Amniotic stem cell (primary cell): ENCODE data around the gene CDK17.
"Not testable (repeated sequence)": the region's sequence is repeated elsewhere in the genome, so short reads cannot be mapped to it uniquely, and the experiment has no call there.

ENCODE experiments used
- DNase-seq: peaks from one replicate; lab custom pipeline; 2025; lab: John Stamatoyannopoulos, UW

The CDK17 gene

DNA sequence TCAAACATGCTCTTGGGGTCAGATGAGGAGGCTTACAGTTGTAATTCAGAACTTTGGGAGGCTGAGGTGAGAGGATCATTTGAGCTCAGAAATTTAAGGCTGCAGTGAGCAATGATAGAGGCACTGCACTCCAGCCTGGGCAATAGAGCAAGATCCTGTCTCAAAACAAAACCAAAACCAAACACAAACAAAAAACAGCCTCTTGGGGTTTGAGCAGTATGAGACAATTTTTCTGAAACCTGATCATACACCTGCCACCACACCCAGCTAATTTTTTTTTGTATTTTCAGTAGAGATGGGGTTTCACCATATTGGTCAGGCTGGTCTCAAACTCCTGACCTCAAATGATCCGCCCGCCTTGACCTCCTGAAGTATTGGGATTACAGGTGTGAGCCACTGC is 17.4 kb upstream of the CDK17 start:
- DNase-seq: not testable (repeated sequence)

DNA sequence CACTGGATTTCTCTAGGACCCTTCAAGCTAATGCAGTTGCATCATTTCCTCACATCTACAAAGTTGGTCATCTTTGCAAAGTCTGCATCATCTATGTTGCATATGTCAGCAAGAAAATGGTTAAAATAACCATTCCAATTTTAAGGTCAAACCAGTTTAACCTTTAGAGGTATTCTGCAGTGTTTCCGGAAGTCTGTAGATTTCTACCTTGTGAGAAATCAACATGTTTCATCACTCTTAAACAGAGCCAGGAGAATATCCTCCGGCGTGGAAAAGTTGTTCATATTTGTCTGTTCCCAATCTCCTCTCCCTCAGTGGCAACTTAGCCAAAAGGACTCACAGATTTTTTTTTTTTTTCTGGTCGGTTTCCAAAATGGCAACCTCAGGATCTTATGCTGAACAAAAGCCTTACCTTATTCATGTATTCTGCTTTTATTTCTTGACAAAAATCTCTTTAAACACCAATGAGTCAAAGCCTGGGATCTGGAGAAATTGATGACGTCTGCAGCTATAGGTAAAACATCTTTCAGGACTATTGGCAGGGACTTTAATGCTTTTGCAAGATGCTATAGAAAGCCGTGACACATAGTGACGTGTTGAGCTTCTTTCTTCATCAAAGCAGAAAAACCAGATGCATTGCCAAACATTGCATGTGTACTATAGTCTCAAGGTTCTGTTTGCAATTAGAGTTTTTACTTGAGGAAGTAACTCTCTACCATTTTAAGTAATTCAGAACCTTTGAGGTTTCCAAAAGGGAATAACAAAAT is 16.0 kb upstream of the CDK17 start:
- DNase-seq: no peak

DNA sequence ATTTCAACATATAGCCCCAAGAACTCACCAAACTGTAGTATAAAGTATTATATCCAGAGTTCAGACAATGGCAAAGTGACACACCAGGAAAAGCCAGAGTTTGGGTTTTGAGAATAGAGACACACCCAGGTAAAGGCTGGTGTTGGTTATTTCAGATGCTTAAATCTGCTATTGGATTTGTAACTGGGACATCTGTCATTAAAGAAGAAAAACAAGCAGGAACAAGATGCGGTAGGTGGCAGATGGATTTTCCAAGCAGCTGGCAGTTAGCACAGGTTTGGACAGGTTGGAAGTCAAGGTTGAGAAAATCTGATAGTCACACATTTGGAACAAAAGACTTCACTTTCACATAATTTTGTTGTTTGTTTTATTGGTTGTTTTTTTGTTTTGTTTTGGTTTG is 14.4 kb upstream of the CDK17 start:
- DNase-seq: no peak

DNA sequence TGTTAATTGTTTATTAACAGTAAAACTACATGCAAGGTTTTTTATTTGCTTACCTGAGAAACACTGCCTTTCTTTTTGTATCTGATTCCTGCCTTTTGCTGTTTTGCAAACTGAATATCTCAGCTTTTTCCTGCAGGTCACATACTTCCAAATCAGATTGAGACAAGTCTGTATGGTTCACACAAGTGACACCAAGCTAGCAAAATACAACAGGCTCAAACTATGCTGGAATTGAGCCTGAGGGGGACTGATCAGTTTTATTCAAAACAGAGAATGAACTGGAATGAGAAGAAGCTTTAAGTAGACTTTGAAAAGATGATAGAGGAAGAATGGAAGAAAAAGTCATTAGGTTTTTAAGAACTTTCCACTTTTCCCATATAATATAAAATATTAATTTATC is 12.2 kb upstream of the CDK17 start:
- no peak for DNase-seq

DNA sequence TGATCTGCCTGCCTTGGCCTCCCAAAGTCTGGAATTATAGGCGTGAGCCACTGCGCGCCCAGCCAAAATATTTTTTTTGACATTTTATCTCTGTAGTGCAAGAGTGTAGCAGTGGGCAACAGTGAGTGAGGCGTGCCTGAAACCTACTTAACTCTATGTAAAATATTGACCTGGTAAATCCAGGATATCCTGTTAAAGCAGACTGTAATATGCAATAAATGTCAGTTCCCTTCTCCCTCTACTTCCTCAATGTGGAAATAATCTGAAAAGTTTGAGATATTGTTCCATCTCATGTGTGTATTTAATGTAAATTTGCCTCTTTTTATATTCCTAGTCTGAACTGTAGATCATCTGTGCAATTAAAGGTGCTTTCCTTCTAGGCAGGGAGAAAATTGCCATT is 9.5 kb upstream of the CDK17 start:
- no peak for DNase-seq

DNA sequence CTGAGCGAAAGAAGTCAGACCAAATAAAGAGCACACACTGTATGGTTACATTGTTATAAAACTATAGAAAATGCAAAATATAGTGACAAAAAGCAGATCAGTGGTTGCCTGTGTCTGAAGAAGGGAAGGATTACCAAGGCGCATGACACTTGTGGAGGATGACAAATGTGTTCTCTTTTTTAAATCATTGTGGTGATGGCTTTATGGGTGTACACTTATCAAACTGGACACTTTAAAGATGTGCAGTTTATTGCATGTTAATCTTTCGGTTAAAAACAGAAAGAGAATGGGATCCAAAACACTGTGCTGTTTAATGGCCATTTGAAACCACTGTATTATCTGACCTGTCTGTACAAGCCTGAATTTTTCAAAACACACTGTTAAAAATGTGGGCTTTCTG is 8.8 kb upstream of the CDK17 start:
- DNase-seq: no peak

DNA sequence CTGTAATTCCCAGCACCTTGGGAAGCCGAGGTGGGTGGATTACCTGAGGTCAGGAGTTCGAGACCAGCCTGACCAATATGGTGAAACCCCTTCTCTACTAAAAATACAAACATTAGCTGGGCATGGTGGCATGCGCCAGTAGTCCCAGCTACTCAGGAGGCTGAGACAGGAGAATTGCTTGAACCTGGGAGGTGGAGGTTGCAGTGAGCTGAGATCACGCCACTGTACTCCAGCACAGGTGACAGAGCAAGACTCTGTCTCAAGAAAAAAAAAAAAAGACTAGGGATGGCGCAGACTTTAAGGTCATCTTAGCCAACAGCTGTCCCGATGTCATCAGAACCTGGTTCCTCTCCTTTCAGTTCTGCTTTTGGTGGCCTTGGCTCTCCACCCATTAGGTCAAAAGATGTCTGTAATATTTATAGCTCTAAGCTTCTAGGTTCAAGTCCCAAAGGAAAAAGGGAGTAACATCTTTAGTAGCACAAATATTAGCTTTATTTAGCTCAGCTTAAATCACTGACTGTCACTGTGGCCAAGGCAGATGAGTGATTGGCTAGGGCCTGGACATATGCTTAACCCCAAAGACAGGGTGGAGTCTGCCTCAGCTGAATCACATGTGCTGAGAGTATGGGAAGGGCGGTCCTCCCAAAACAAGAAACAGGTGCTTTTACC is 7.3 kb upstream of the CDK17 start:
- not testable (repeated sequence) for DNase-seq

DNA sequence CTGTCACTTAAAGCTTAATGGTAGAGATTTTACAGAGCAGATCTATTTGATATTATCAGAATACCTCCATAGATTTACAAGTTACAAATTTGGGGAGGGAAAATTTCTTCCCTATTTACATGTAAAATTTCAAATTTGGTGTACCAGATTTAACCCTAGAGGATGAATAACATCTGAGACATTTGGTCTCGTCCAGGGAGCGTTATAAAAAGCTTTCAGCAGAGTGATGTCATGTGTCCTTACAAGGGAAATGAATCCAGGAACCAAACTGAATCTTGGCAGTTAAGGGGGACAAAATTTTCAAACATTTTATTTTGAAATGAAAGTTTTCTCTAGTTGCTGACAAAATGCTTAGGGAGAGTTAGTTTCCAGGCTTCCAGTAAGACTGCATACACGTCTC is 4.5 kb upstream of the CDK17 start:
- no peak for DNase-seq

DNA sequence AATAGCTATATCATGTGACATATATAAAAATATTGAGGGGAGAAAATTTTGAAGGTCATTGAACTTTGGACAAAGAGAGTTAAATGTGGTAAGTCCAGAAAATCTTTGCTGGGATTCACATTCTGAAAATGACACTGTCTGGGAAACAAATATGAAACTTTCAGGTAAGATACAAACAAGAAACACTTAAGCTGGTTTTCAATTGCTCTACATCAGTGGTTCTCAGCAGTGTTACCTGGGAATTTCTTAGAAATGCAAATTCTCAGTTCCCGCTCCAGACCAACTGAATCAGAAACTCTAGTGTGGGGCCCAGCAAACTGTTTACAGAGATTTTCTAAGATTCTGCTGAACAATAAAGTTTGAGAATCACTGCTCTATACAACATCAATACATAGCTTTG is 3.6 kb upstream of the CDK17 start:
- DNase-seq: no peak

DNA sequence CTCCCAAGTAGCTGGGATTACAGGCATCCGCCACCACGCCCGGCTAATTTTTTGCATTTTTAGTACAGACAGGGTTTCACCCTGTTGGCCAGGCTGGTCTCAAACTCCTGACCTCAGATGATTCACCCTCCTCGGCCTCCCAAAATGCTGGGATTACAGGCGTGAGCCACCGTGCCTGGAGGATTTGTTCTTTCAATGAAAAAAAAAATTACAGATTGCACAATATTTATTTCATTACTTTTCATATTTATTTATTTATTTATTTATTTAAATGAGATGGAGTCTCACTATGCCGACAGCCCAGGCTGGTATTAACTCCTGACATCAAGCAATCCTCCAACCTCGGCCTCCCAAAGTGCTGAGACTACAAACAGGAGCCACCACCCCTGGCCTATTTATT is 2.3 kb upstream of the CDK17 start:
- DNase-seq: not testable (repeated sequence)

DNA sequence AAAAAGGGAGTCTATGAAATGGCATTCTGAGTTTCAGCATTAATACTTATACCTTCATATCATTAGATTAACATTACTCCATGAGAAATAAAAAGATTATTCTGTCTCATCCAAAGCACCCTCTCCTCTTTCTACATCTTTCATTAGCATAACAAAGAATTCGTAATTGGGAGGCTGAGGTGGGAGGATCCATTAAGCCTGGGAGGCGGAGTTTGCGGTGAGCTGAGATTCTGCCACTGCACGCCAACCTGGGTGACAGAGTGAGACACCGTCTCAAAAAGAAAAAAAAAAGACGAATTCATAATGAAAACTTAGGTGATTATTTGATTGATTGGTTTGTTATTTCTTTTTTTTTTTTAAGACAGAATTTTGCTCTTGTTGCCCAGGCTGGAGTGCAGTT is 1.8 kb upstream of the CDK17 start:
- DNase-seq: no peak

DNA sequence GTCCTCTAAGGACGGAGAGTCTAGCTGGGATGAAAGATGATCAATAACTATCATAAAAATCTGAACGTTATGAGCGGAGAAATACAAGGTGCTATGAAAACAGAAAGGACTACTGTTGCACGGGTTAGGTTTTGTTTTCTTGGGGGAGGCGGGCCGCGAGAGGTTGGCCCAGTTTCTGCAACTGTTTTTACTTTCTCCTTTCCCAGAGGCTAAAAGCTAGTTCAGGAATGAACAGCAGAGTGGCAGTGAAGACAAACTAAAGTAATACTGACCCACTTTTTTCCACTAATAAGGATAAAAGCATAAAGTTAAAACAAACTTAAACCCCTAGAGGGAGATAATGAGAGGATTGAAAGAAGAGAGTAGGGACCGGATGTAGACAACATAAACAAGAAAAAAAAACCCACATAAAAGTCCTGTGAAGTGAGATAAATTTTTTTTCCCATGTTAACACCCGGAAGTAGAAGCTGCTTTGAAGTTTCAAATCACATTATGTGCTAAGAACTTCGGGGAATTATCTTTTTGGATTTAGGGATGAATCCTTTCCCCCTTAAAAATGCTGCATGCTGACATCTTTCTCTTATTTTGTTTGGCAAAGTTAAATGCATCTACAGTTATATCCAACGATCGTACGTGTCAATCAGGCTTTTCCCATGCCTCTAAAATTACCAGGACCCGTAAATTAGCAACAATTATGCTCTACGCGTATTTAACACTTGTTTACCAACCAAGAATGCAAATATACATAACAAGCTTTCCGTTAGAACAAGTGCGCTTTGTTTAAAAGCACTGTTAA is 1.0 kb upstream of the CDK17 start:
- DNase-seq: peak; percentile 40

DNA sequence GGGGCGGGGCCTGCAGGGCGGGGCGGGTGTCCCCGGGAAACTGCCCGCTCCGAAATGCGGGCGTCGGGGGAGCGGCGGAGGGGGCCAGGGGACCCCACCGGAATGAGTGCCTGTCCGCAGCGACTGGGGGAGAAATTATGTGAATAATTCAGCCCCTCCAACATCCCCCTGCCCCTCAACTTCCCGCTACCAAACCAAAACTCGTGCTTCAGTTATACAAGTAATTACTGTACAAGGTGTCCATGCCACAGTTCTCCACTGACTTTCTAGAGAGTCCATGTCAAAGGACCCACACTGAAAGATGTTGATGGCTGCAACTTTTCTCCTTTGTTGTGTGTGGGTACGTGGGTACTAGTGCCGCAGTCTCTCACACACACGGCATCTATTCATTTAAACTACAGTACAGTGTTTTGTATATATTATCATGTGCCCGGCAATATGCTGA is 414 bp upstream of the CDK17 start:
- DNase-seq: no peak

DNA sequence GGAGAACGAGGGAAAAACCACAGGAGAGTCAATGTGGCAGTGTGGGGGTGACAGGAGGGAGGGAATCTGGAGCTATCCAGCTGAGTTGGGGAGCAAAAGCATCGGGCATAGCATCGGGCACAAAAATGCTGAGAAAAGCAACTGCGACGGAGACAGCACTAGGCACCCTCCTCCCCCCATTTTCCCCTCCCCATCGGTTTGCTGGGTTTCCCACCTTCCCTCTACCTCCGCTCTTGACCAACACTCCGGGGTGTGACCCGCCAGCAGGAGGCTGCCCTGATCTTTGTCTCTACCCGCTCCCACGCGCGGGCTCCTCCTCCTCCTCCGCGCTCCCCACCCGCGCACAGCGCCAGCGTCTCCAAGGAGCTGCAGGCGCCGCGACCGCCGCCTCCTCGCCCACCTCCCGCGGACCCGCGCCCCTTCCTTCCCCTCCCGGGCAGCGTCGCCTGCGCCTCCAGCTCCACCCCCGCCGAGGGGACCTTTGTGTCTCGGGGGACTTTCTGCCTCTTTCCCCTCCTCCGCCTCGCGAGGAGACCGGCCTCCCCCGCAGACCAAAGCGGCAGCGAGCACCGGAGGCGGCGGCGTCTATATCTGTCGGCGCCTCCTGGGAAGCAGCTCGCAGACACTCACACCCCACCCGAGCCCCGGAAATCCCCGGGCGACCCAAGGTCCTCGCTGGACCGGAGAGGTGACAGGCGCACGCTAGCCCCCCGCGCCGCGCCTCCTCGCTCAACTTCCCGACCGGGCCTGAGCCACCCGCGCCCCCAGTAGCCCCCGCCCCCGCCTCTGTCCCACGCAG is 920 bp downstream of the CDK17 start:
- DNase-seq: peak; percentile 15

DNA sequence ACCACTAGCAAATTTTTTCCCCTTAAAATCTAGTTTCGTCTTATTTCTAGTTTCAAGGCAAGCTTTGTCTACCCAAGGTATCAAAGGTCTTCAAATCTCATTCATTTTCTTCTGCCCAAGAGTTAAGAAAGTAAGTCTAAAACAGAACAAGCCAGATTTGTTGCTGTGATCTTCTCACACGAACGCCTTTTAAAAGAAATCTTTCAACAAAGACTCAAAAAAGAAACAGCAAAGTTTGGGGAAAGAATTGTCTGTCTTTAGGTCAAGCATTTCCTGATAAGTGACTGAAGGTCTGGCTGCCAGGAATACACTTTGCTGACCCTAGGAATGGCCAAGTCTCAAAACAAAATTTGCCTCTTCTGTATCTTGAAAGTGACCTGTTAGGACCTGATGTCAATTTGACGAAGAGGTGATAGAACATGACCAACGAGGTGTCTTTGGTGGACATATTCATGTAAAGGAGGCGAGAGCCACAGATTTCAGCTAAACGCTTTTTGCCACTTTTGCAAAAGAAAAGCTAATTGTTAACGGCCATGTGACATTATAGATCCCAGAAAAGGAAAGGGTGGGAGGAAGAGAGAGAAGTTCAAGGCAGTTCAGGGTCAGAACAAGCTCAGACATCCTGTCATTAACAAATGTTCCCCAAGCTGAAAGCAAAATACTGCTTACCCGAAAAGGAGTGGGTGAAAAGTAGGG is 1.7 kb downstream of the CDK17 start:
- no peak for DNase-seq

DNA sequence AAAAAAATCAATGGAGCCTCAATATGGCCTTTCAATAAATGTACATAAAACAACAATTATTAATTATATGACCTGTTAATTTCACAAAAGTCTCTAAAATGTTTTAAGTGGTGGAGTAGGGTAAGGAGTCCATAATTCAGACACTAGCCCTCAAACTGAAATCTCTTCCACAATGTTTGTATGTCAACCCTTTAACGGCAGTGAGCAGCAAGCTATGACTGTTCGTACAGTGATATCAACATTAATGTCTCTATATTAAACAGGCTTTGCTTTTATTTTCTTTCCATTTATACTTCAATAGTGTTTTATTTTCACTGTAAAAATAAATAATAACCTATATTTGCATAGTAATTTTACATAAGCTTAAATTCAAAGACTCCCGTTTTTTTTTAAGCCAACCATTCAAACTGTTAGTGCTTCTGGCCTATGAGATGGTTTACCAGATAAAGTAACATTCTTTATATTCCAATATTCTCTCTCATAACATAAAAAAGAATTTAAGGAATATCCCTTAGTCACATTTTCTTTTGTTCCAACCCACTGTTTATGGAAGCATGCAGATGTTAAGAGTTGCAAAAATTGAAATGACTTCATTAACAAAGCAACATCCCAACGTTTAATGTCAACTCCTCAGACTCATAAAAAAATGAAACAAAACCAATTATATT is 2.3 kb downstream of the CDK17 start:
- no peak for DNase-seq

DNA sequence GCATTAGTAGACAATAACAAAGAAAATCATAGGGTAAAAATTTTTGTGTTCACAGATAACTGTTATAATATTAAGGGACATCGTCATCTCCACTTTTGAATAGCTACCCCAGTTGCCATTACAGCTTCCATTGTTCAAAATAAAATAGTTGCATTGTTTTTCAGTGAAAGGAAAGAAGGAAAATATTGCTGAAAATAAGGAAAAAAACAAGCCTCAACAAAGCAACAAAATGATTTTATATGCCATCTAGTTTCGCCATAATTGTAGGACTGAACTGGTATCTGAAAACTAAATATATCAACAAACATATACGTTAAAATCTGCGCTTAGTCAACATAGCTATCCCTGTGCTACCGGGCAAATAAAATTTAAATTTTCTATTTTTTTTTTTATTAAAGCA is 3.3 kb downstream of the CDK17 start:
- DNase-seq: no peak

DNA sequence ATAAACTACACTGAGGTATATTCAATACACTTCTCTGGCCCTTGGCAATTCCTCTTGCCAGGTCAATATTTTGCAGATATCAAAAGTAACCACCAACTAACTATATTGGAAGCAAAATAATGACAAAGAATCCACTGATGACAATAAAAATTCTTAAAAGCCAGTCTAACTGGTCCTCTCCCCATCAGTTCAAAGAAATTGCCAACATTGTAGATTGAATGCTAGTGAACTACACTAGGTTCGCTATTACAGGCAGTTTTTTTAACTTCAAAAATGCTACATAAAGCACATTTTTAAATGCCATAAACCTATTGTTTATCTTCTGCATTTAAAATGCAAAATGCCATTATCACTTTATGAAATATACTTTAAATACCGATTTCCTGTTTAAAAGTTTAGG is 4.0 kb downstream of the CDK17 start:
- DNase-seq: no peak

DNA sequence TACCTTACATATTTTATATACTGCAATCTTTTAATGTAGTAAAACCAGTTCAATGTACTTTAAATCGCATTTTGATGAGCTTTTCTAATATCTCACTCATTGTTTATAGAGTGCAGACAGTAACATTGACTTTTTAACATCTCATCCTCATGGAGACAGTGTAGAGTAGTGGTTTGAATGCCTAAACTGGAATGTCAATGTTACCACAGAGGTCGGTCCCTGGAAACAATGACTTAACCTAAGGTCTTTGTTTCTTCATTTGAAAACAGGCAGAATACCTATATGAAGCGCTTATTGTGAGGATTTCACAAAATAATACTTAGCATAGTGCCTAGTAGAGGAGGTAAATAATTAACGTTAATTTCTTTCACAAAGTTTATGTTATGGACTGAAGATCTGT is 5.0 kb downstream of the CDK17 start:
- DNase-seq: no peak

DNA sequence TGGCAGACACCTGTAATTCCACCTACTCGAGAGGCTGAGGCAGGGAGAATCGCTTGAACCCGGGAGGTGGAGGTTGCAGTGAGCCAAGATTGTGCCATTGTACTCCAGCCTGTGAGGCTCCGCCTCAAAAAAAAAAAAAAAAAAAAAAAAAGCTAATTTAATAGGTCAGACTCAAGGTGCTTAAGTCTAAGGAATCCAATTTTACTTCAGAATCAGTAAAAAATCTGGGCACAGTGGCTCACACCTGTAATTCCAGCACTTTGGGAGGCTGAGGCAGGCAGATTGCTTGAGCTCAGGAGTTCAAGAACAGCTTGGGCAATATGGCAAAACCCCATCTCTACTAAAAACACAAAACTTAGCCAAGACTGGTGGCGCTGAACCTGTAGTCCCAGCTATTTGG is 7.0 kb downstream of the CDK17 start:
- not testable (repeated sequence) for DNase-seq

DNA sequence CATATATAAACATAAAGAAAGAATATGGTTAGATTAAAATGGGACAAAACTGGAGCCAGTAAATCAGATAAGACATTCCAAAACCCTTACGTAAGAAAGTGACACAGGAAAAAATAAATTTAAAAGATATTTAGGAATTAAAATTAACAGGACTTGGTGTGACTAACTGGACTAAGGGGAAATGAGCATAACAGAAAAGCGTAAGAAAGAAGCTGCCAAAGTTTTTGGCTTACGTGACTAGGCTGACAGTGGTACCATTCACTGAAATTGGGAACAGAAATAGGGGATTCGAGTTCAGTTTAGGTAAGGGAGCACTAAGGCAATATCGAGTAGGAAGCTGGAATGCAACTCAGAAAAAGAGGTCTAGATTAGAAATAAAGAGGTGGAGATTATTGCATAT is 7.8 kb downstream of the CDK17 start:
- DNase-seq: no peak
